ENCODE data around the gene DHRS2.
"Not testable (repeated sequence)": the region's sequence is repeated elsewhere in the genome, so short reads cannot be mapped to it uniquely, and the experiment has no call there.

The DHRS2 gene

DNA sequence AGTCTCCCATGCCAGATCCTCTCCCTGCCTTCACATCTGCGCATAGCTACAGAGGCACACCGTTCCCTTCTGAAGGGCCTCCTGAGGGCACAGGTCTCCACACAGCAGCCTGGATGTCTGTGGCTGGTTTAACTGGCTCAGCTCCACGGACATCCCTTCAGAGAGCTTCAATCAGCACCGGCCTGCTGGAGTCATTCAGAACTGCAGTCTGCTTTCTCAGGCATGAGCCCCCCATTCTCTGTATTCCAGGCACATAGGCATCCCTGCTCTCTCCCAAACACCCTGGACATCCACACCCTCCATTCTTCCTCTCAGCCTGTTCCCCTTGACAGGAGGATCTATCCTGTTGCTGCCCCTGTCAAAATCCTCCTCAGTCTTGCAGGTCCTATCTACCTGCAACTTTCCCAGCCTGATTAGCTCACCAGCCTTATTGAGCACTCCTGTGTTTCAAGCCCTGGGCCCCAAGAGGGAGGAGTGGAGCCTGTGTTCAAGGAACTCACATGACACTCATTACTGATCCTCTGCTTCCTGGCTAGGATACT lies 2.9 kb upstream of the DHRS2 start:
- no peak for DNase-seq (ENCODE audit: low spot score)

DNA sequence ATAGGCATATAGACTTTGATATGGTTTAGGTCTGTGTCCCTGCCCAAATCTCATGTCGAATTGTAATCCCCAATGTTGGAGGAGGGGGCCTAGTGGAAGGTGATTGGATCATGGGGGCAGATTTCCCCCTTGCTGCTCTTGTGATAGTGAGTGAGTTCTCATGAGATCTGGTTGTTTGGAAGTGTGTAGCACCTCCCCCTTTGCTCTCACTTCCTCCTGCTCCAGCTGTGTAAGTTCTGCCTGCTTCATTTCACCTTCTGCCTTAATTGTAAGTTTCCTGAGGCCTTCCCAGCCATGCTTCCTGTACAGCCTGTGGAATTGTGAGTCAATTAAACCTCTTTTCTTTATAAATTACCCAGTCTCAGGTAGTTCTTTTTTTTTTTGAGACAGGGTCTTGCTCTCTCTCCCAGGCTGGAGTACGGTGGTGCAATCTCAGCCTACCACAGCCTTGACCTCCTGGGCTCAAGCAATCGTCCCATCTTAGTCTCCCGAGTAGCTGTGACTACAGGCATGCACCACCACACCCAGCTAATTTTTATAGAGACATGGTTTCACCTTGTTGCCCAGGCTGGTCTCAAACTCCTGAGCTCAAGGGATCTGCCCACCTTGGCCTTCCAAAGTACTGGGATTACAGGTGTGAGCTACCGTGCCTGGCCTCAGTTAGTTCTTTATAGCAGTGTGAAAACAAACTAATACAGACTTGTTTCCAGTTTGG lies 1.3 kb upstream of the DHRS2 start:
- not testable (repeated sequence) for DNase-seq (ENCODE audit: low spot score)

DNA sequence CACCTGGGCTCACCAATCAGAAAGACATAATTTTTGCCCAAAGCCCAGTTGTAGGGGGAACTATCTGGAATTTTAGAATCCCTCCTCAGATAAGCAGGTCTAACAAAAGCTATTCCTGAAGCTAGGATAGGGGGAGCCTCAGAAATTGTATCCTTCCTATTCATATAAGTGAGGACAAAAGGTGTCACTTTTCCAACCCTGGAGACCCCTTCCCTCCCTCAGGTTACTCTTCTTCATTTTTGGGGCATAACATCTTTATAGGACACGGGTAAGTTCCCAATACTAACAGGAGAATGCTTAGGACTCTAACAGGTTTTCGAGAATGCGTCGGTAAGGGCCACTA lies 1.1 kb downstream of the DHRS2 start:
- not testable (repeated sequence) for DNase-seq (ENCODE audit: low spot score)

DNA sequence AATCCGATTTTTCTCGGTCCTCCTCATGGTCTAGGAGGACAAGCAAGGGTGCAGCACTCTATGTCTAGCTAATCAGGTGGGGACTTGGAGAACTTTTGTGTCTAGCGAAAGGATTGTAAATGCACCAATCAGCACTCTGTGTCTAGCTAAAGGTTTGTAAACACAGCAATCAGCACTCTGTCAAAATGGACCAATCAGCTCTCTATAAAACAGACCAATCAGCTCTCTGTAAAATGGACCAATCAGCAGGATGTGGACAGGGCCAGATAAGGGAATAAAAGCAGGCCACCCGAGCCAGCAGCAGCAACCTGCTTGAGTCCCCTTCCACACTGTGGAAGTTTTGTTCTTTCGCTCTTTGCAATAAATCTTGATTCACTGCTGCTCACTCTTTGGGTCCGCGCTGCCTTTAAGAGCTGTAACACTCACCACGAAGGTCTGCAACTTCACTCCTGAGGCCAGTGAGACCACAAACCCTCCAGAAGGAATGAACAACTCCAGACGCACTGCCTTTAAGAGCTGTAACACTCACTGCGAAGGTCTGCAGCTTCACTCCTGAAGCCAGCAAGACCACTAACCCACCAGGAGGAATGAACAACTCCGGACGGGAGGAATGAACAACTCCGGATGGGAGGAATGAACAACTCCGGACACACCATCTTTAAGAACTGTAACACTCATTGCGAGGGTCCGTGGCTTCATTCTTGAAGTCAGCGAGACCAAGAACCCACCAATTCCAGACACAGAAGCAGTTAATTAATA lies 1.7 kb downstream of the DHRS2 start:
- DNase-seq (ENCODE audit: low spot score) = not testable (repeated sequence)

DNA sequence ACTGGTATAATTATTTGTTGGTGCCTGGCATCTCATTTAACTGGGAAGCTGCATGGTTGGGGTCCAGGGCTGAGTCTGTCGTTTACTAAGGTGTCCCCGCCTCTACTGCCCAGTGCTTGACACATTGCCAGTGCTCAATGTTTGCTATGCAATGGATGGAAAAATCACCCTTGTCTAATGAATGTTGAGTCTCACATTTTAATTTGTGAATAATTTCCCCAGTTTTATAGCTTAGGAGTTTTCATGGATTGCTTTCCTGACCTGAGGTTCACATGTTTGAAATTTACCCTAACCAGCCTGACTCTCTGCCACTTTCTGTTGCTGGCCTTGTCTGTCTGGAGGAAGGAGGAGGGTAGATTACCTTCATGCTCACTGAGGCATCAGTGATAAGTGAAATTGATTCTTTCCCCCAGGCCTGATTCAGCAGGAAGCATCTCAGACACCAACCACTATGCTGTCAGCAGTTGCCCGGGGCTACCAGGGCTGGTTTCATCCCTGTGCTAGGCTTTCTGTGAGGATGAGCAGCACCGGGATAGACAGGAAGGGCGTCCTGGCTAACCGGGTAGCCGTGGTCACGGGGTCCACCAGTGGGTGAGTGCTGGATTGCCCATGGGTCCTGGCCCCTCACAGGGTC lies 2.4 kb downstream of the DHRS2 start:
- no peak for DNase-seq (ENCODE audit: low spot score)

DNA sequence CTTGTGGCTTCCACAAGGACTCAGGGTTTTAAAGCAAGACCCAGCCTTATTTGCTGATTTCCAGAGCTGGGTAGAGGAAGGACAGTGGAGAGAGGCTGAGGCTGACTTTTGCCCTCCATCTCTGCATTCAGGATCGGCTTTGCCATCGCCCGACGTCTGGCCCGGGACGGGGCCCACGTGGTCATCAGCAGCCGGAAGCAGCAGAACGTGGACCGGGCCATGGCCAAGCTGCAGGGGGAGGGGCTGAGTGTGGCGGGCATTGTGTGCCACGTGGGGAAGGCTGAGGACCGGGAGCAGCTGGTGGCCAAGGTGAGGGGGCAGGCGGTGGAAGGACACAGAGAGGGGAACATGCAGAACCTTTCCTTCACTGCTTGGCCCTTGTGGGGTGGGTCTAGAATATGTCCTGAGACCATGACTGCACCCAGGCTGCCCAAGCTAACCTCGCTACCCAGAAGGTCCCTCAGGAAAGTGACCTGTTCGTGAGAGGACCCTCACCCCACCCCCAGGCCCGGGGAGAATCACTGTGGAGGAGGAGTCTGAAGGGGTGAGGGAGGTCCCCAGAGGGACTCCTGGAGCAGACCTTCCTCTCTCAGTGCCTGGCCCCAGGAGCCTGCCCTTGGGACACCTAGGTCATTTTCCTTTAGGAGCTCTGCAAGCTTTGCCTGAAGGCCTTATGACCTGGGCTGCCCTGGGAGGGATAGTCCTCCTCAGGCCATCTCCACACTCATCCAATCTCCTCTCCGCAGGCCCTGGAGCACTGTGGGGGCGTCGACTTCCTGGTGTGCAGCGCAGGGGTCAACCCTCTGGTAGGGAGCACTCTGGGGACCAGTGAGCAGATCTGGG lies 3.1 kb downstream of the DHRS2 start:
- no peak for DNase-seq (ENCODE audit: low spot score)

DNA sequence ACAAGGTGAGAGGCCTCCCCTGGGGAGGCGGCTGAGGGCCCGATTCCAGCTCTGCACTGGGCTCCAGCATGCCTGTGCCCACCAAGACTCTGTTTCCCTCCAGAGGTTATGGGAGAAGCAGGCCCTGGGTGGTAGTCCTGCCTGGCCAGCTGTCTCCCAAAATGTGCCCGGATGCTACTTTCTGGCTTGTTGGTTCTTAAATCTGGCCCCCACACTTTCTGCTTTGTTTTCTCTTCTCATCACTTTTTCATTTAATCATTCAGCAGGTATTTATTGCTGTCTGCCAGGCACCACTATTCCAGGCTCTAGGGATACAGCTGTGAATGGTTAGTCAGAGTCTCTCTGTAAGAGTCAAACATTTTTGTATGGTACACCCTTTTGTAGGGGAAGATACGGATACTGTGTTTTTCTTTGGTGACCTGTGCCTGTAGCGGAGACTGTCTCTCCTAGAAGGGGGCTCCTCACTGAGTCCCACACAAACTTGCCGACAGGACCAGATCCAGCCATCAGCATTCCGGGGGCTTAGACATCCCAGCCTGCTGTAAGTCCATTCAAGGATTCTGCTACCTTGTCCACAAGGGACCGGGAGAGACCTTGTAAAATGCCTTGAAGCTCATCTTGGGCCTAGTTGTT lies 3.8 kb downstream of the DHRS2 start:
- DNase-seq (ENCODE audit: low spot score) = no peak

DNA sequence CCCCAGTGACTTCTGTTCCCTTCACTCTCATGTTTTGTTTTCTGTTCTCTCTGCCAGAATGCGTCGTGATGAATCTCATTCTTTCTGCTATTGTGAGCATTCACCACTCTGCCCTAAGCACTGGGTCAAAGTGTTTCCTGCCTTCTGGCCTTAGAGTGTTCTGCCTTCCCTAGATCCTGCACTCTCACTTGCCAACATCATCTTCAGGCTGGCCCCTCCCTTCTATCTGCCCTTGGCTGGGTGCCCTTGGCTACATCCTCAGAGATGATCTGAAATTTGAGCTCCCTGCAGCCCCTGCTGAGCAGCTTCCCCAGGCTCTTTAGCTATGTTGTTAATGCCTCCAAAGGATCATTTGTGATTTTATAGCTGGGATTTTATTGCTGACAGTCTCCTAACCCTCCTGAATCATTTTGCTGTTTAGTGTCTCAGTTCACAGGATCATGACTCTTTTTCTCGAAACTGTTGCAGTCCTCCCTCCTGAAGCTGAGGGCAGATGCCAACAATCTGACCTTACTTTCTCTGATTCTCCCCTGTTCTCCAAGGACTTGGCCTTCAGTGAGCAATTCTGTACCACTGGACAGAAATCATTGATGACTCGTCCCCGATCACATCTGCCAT lies 4.5 kb downstream of the DHRS2 start:
- DNase-seq (ENCODE audit: low spot score) = no peak

DNA sequence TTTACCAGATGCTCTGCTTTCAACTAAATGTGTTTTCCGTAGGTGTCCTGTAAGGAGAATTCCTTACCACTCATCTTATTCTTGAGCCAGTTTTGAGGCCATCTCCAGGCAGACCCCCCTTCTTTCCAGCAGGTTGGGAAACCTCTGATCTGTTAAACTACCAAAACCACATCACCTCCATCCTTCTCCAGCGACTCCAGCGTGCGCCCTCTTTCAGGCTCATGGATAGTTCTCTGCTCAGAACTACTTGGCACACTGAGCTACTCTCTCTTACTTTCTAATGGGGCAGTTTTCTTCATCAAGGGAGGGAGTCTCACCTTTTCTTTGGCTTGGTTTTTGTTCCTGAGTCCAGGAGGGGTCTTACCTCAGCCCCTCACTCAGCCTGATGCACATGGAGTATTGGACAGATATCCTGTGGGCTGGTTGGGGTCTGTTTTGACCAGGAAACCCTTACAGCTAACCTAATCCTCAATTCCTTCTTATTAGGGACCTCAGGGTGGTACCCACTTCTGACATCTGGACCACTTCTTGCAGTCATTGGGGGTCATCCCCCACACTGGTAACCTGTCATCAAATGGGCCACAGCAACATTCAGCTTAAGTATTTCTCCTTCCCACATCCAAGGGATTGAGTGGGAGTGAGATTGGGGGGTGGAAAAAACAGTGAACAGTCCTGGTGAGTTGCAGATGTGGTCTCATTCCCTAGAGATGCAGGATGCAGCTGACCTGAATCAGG lies 5.2 kb downstream of the DHRS2 start:
- no peak for DNase-seq (ENCODE audit: low spot score)

DNA sequence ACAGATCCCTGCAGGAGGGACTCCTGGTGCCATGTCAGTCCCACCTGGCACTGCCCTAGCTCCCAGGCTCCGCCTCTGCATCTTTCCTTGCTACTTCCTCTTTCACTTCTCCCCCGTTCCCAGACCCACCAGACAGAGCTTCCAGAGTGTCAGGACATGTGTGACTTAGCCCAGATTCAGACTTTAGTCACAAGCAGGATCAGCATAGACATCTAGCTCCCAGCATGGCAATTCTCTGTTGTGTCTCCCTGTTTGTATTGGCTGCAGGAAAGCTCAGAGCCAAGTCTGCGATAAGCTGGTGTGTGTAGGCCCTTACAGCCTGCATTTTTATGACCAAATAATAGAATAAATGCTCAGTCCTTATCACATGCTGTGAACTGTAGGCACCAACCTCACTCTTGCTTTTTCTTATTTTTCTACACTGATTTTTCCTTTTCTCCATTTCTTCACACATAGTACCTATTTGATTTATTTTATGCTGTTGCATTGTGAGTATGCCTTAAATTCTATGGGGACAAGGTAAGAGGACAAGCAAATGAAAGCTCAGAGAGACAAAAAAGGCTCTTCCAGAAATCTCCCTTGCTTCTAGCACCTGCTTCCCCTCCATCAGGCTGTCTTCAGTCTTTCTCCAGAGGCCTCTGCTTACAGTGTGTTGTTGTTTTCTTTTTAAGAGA lies 5.9 kb downstream of the DHRS2 start:
- DNase-seq (ENCODE audit: low spot score) = no peak

DNA sequence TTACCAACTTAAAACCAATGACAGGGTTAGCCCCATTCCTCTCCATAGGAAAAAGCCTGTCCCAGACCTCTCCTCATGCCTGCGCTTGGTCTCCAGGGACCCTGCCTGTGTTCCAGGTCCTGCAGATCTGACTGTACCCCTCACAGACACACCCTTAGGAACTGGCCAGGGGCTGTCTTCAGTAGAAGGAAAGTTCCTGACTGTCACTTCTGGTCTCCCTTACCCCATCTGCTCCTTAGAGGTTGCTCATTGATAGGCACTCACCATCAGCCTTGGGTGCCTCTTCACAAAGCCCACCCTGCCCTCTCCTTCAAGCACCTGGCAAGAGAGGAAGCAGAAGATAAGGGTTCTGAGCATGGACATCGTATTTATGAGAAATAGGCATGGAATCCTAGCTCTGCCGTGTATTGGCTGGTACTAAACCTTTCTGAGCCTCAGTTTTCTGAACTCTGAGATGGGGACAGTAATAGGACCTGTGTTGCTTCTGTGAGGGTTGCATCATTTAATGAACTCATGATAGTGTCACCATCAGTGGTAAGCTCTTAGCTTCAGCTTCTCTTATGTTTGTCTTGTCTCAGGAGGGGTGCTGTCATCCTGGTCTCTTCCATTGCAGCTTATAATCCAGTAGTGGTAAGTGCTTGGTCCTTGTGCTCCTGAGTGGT lies 7.5 kb downstream of the DHRS2 start:
- DNase-seq (ENCODE audit: low spot score) = no peak

DNA sequence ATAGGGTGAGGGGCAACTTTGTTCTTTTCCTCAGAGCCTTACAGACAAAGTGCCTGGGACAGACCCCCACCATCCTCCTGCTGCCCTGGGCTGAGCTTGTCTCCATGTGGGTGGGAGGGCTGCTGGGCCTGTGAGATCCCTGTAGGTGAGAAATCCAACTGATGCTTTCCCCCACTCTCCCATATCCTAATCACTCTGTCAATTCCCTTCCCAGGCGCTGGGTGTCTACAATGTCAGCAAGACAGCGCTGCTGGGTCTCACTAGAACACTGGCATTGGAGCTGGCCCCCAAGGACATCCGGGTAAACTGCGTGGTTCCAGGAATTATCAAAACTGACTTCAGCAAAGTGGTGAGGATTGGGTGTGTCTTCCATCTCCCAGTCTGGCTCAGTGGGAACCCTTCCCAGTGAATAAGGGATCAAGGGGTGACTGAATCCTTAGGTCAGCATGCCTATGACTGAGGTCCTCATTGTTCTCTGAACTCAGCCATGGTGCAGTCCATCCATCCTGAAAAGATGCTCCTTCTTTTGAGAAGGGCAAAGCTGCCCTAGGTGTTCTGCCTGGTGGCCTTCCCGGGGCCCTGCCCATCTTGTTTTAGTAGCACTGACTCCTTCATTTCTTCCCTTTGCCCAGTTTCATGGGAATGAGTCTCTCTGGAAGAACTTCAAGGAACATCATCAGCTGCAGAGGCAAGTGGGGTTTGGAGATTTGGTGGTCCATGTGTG lies 8.2 kb downstream of the DHRS2 start:
- DNase-seq (ENCODE audit: low spot score) = no peak

DNA sequence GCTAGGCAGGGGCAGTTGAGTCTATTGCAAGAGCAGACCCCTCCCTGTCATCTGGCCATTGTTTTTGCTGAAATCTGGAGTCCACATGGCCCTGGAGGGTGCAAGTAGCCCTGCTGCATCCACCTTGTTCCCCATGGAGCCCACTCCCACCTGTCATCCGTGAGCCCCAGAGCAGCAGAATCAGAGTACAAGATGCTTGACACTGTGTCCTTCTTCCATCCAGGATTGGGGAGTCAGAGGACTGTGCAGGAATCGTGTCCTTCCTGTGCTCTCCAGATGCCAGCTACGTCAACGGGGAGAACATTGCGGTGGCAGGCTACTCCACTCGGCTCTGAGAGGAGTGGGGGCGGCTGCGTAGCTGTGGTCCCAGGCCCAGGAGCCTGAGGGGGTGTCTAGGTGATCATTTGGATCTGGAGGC lies 8.8 kb downstream of the DHRS2 start:
- no peak for DNase-seq (ENCODE audit: low spot score)

DNA sequence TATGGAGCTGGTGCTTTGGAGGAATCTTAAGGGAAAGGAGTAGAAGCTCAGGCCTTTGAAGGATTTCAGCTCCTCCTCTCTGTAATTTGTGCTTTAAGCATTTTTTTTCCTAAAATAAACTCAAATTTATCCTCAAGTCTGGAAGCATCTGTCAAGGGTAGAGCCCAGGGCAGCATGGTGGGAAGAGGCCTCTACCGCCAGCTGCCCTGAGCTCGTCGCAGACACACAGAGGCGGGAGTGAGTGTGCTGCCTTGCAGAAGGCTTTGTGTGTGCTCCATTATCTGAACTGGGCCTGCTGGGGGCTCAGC lies 9.3 kb downstream of the DHRS2 start:
- no peak for DNase-seq (ENCODE audit: low spot score)

DNA sequence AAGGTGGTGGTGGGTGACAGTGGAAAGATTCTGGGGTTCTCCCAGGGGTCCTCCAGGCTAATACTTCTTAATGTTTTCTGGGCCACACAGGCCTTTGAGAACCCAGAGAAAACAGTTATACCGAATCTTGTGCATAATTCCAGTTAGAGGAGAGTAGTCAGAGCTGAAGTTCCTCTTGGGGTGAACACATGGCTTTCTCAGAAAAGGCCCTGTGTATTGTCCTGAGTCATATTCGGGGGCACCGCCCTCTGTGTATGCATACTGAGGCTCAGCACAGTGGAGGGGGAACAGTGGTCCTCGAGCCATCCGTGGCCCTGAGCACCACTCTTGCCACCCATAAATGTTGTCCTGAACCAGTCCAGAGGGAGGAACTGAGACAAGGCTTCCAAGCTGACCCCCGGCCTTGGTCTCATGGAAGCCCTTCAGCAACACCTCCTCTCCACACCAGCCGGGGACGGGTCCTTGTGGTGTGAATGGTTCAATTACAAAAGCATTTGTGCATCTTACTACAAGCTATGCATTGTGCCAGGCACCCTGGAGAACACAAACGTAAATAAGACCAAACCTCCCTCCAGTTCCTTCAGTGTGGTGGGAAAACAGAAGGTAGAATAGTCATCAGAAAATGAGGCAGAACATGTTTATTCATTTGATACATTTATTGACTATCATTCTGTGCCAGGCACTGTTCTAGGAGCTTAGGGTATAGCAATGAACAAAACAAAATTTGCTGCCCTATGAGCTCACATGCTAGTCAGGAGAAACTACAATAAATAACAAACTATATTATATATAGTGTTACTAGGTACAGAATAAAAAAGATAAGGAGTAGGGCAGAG lies 9.9 kb downstream of the DHRS2 start:
- no peak for DNase-seq (ENCODE audit: low spot score)

DNA sequence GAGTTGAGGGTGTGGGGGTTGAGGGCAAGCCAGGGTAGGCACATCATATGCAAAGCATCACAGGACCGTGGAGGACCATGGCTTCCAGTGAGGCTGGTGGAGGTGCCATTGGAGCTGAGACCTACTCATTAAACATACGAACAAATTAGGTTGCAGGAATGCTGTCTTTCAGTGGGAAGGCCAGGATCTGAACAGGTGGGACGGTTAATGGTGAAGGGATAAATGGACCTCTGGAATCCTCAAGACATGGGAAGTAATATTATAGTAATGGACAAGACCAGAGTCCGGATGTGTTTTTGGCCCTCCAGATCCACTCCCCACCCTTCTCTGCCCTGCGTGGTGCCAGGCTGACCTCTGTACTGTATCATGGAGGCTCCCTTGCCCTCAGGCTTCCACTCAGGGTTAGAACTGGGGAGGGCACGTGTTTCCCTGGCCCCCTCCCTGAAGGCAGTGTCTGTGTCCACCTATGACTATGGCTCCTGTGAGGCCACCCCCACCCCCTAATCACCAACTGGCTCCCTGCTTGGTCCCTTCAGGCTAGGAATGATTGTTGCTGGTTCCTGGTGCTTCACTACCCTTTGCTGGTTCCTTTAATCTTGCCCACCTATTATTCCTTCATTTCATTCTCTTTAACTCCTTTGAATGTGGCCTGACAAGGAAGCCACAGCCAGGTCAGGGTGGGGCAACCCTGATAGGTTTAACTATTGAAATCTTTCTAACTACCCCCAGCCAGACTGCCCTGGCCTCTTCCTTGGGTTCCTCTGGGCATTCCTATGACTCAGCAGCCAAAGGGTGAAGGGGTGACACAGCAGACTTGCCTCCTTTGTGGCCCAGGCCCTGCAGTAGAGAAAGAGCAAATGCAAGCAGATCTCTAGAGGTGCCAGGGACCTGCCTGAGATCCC lies 10.7 kb downstream of the DHRS2 start:
- DNase-seq (ENCODE audit: low spot score) = no peak

DNA sequence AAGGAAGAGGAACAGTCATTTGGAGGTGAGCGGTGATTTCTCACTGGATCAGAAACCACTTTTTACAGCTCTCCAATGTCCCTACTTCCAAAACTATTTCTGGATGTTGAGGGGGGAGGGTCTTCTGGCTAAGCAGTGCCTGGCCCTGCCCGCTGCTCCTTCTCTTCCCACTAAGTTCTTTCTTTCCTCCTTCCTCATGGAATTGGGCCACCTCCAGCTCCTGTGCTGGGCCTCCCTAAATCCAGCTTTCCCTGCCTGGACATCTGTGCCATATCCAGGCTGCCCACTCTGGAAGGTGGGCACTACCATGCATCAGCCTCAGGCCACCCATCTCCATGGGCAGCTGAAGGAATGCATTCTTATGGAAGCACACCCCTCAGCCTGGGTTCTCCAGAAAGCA lies 11.5 kb downstream of the DHRS2 start:
- no peak for DNase-seq (ENCODE audit: low spot score)
